Kidney epithelial cell (primary cell): ENCODE measurements around the gene BPIFB3. TPM values are rescaled to one million over a fixed set of nuclear protein-coding genes. Genes with fewer than 3 reads are reported as not detected.

Experiments used
- DNase-seq: peaks from one replicate; pipeline ENCODE4 v3.0.0-alpha.2; 2010; ENCODE audit warnings: low read depth
- H3K27me3 ChIP-seq: 2 replicates; pipeline ENCODE4 v1.6.0; 2011; ENCODE audit warnings: low read length; ENCODE audit not compliant: control insufficient read depth, insufficient read depth
- H3K36me3 ChIP-seq: 2 replicates; pipeline ENCODE4 v1.5.1; 2011; ENCODE audit warnings: low read length; ENCODE audit not compliant: control insufficient read depth, insufficient read depth
- H3K4me3 ChIP-seq: 2 replicates; pipeline ENCODE4 v1.5.1; 2011; ENCODE audit warnings: low read depth, mild to moderate bottlenecking, control low read depth, low read length
- total RNA-seq: library from RNA; depleted of rRNA; stranded (reverse); fragments of >200 nt; gene quantifications from 2 replicates; pipeline ENCODE4 v1.2.3, GENCODE V29; 2015
- TF ChIP-seq, protein P1 (sequence below): IDR thresholded peaks from 2 replicates; pipeline ENCODE4 v1.5.1; 2011; ENCODE audit warnings: mild to moderate bottlenecking, moderate library complexity, low read length, control low read depth, inconsistent platforms; ENCODE audit not compliant: insufficient read depth, poor library complexity, severe bottlenecking

Gene BPIFB3
- total RNA-seq, 1 donor from 2014 or later: not detected

GRCh38 chr20:33028875-33029274, 24.8 kb upstream of the BPIFB3 start:
- TF ChIP-seq, protein P1, sequence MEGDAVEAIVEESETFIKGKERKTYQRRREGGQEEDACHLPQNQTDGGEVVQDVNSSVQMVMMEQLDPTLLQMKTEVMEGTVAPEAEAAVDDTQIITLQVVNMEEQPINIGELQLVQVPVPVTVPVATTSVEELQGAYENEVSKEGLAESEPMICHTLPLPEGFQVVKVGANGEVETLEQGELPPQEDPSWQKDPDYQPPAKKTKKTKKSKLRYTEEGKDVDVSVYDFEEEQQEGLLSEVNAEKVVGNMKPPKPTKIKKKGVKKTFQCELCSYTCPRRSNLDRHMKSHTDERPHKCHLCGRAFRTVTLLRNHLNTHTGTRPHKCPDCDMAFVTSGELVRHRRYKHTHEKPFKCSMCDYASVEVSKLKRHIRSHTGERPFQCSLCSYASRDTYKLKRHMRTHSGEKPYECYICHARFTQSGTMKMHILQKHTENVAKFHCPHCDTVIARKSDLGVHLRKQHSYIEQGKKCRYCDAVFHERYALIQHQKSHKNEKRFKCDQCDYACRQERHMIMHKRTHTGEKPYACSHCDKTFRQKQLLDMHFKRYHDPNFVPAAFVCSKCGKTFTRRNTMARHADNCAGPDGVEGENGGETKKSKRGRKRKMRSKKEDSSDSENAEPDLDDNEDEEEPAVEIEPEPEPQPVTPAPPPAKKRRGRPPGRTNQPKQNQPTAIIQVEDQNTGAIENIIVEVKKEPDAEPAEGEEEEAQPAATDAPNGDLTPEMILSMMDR: no peak
- no peak for DNase-seq
- Histone ChIP-seq H3K27me3 (no peaks in the 10 kb centered on the region), H3K36me3 (no peaks in the 10 kb centered on the region), H3K4me3 (no peak overlapping the region)

- H3K4me3 ChIP-seq: no peak overlapping the region
- TF ChIP-seq, protein P1: no peak
- no peaks in the 10 kb centered on the region for H3K27me3 ChIP-seq
- H3K36me3 ChIP-seq: no peaks in the 10 kb centered on the region
- no peak for DNase-seq
Observed at GRCh38 chr20:33030076-33030475, 23.6 kb upstream of the BPIFB3 start.

GRCh38 chr20:33030569-33030968, 23.1 kb upstream of the BPIFB3 start:
- no peaks in the 10 kb centered on the region for H3K27me3 ChIP-seq
- no peaks in the 10 kb centered on the region for H3K36me3 ChIP-seq
- H3K4me3 ChIP-seq: no peak overlapping the region
- no peak for DNase-seq
- TF ChIP-seq, protein P1: no peak

DNA sequence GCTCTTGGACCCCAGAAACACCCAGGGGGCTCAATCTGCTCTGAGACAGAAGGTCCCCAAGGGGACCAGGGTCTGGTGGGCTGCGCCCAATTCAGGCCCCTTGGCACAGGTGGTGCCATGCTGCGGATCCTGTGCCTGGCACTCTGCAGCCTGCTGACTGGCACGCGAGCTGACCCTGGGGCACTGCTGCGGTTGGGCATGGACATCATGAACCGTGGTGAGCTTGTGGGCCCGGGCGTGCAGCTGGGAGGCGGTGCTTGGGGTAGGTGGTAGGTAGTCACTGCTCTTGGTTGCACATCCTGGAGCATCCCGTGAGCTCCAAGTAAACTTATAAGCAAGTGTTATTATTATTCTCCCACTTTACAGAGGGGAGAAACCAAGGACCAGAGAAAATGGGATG, 22.2 kb upstream of the BPIFB3 start, which contains the start of gene BPIFB6:
BPIFB6 (plus strand) TSS at position 118 of the 400 bp plus-strand sequence; CDS start at position 118, 0 bp downstream.
- no peak for DNase-seq
- no peak within 1 kb of the TSS for H3K4me3 ChIP-seq
- no peaks in the 10 kb centered on the region for H3K27me3 ChIP-seq
- TF ChIP-seq, protein P1: no peak
- no peaks in the 10 kb centered on the region for H3K36me3 ChIP-seq

DNA sequence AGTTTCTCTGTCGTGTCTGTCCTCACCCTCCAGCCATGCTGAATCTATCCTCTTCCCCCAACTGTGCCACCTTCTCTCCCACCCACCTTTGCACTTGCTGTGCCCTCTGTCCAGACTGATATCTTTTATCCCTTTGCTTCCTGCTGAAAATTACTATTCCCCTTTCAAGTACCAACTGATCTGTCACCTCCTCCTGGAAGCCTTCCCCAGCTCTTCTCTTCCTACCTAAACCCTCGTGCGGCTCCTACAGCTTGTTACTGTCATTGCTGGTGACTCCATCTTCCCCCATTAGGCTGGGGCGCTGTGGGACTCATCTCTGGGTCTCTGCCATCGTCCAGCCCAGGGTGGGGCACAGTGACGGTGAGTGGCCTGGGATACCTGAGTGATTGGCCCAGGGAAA, 21.1 kb upstream of the BPIFB3 start:
- Histone ChIP-seq H3K4me3 (no peak overlapping the region), H3K36me3 (no peaks in the 10 kb centered on the region), H3K27me3 (no peaks in the 10 kb centered on the region)
- TF ChIP-seq, protein P1: no peak
- DNase-seq: no peak

GRCh38 chr20:33033381-33033780, 20.3 kb upstream of the BPIFB3 start:
- Histone ChIP-seq H3K36me3 (no peaks in the 10 kb centered on the region), H3K27me3 (no peaks in the 10 kb centered on the region), H3K4me3 (no peak overlapping the region)
- no peak for DNase-seq
- TF ChIP-seq, protein P1: no peak
